ENCODE data around the gene ABLIM1. TPM values are rescaled to one million over a fixed set of nuclear protein-coding genes. Genes with fewer than 3 reads are reported as not detected.
A peak's percentile ranks its signal among the peaks of the same experiment; 100 is the strongest.

The ABLIM1 gene
- total RNA-seq, 2 donors from 2014 or later: 359 to 404 TPM

DNA sequence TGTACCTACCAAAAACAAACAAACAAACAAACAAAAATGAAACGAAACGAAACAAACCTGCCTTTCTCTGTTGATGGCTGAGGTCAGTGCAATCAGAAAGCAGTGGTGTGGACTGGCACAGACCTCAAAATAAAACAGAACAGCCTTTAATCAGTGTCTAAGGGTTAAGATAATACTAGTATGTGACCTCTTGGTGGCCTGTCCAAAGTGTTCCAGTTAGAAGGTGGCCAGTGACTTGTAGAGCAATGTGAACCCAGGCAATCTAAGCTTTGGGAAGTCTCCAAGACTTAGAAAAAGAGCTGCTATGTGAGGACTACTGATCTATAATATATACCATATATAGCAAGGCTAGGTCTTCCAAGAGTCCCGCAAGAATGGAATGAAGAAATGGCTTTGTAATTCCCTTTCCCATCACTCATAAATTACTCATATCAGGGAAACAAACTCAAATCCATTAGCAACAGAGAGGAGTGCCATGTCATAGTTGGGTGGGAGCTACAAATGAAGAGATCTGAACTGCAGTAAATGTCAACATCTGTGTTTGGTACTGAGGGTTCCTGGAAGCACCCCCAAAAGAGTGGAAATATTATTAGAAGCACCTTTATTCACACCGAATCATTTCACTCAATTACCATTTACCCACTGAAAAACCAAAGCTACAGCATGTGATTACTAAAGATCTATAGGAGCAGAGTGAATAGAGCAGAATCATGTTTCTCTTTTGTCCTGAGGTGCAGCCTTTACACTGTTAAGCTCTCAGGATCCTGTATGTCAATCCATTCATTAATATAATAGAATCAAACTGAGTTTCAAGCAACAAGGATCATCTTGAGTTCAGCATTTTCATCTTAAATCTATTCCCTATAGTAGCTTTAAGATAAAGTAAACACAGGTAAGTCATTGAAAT lies 28.0 kb downstream of the ABLIM1 start:
- no peak for DNase-seq (ENCODE audit: low spot score)
- Histone ChIP-seq H3K9me3 (no peaks in the 10 kb centered on the region), H3K4me1 (peaks cover 0 to 95% of the 10 kb centered on the region in 2 donors), H3K27me3 (no peaks in the 10 kb centered on the region), H3K27ac (peak overlapping the region; percentile 84 to 90), H3K36me3 (peaks cover 7% of the 10 kb centered on the region), H3K4me3 (peak overlapping the region; percentile 65 to 79)
- TF ChIP-seq, protein P1, sequence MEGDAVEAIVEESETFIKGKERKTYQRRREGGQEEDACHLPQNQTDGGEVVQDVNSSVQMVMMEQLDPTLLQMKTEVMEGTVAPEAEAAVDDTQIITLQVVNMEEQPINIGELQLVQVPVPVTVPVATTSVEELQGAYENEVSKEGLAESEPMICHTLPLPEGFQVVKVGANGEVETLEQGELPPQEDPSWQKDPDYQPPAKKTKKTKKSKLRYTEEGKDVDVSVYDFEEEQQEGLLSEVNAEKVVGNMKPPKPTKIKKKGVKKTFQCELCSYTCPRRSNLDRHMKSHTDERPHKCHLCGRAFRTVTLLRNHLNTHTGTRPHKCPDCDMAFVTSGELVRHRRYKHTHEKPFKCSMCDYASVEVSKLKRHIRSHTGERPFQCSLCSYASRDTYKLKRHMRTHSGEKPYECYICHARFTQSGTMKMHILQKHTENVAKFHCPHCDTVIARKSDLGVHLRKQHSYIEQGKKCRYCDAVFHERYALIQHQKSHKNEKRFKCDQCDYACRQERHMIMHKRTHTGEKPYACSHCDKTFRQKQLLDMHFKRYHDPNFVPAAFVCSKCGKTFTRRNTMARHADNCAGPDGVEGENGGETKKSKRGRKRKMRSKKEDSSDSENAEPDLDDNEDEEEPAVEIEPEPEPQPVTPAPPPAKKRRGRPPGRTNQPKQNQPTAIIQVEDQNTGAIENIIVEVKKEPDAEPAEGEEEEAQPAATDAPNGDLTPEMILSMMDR (IDR thresholded peaks at IDR 0.05): no peak

DNA sequence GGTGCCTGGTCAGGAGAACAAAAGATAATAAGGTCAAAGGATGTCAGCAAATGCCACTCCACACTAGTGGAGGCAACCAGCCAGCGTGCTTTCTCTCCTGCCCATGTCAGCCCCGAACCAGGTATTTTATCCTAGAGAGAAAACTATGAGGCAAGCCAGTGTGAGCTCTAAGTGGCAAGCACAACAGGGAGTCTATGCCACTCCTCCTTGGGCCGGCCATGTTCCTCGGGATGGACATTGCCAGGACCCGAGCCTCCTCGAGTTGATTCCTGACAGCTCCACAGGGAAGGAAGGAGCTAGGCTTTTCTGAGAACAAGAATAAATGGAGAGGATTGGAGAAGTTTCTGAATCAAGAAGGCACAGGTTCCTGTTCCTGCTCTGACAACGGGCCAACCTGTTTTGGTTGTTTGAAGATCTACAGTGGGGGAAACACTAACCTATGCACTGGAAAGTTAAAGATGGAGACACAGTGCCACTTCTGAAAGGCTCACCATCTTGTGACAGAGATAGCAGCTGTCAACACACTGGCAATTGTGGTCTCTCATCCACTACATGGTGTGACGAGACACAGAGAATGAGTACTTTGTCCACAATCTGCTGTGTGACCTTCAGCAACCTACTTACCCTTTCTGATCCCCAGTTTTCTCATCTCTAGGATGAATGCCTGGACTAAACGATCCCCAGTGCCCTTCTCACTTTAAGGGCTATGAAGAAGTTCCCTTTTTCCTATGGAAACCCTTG lies 28.8 kb downstream of the ABLIM1 start:
- H3K27ac ChIP-seq: peak overlapping the region; percentile 84 to 90
- H3K9me3 ChIP-seq: no peaks in the 10 kb centered on the region
- TF ChIP-seq, protein P1 (IDR thresholded peaks at IDR 0.05): no peak
- H3K4me3 ChIP-seq: peak overlapping the region; percentile 65 to 79
- peaks cover 8% of the 10 kb centered on the region for H3K36me3 ChIP-seq
- H3K4me1 ChIP-seq: peaks cover 0 to 95% of the 10 kb centered on the region in 2 donors
- no peaks in the 10 kb centered on the region for H3K27me3 ChIP-seq
- no peak for DNase-seq (ENCODE audit: low spot score)

DNA sequence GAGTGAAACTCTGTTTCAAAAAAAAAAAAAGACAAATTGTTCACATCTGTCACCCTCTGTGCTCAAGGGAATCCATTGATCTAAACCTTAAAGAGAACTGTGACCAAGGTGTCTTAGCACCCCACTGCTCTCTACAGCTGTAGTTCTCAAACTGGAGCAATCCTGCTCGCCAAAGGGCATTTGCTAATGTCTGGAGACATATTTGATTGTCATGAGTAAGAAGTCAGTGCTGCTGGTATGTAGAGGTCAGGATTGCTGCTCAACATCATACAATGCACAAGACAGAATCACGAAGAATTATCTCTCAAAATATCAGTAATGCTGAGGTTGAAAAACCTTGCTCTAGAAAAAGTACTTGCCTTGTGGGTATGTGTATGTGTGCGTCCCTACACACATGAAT lies 30.0 kb downstream of the ABLIM1 start:
- Histone ChIP-seq H3K9me3 (no peaks in the 10 kb centered on the region), H3K36me3 (peaks cover 8% of the 10 kb centered on the region), H3K4me1 (peaks cover 0 to 96% of the 10 kb centered on the region in 2 donors), H3K27me3 (no peaks in the 10 kb centered on the region), H3K27ac (peak overlapping the region; percentile 84 to 90), H3K4me3 (no peak overlapping the region)
- TF ChIP-seq, protein P1 (IDR thresholded peaks at IDR 0.05): no peak
- no peak for DNase-seq (ENCODE audit: low spot score)

DNA sequence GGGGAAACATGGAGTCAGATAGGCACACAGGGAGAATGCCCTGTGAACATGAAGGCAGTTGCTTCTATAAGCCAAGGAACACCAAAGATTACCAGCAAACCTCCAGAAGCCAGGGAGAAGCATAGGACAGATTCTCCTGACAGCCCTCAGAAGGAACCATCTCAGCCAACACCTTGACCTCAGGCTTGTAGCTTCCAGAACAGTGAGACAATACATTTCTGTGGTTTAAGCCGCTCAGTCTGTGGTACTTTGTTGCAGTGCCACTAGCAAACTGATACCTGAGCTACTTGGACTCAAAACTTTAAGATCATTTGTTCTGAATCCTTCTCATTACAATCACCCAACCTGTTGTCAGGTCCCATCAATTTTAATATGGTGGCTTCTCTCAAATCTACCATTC lies 31.2 kb downstream of the ABLIM1 start:
- Histone ChIP-seq H3K27me3 (no peaks in the 10 kb centered on the region), H3K4me1 (peaks cover 0 to 96% of the 10 kb centered on the region in 2 donors), H3K9me3 (no peaks in the 10 kb centered on the region), H3K4me3 (no peak overlapping the region), H3K27ac (peak overlapping the region; percentile 84 to 90), H3K36me3 (peaks cover 8% of the 10 kb centered on the region)
- TF ChIP-seq, protein P1 (IDR thresholded peaks at IDR 0.05): no peak
- DNase-seq (ENCODE audit: low spot score): no peak

DNA sequence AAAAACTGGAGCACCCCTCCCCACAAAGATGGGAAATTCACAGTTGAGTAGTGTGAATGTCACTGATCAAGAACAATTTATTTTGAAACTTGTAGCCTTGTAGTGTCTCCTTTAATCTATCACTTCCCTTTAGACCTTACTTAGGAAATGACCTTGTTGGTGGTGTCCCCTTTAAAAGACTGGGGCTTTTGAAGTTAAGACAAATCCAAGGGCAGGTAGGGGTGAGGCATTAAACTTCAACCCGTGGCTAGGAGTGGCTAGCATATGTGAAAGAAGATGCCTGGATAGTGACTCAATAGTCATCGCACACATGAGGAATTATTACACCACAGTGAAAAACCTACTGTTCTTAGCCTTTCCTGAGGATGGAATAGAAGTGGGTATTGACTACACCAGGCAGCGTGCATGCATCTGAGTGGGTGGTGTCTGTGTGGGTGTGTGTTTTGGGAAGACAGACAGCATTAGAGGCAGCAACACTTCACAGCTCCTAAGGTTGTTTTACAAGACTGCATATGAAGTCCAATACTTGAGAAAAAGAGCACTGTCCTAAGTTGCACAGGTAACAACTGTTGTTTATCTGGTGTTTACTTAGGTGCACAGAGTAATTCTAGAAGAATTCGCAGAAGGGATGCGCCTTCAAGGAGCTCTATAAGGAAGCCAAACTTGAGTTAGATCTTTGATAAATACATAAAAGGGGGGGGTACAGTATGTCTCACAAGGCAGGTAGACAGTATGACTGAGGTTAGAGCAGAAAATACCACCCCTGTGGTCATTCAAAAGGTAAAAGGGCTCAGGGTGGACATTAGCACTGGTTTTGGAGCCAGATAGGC lies 32.9 kb downstream of the ABLIM1 start:
- Histone ChIP-seq H3K36me3 (peaks cover 8% of the 10 kb centered on the region), H3K27me3 (no peaks in the 10 kb centered on the region), H3K9me3 (no peaks in the 10 kb centered on the region), H3K27ac (peak overlapping the region; percentile 28 to 90), H3K4me3 (no peak overlapping the region), H3K4me1 (peaks cover 0 to 93% of the 10 kb centered on the region in 2 donors)
- TF ChIP-seq, protein P1 (IDR thresholded peaks at IDR 0.05): no peak
- no peak for DNase-seq (ENCODE audit: low spot score)
